Aorta (tissue), 5 donors: ENCODE data around the gene LHX3. TPM values are rescaled to one million over a fixed set of nuclear protein-coding genes. Genes with fewer than 3 reads are reported as not detected.

Experiments
- ATAC-seq: fragments of 200-7000 bp; cut with Tn5 transposase; one replicate; pipeline ENCODE4 v1.9.1; 2022; ENCODE audit warnings: moderate library complexity; ENCODE audit not compliant: low FRiP score
- DNase-seq, 2 donors: peaks; one replicate each; pipeline ENCODE4 v3.0.0-alpha.2; 2020
- H3K27ac ChIP-seq, 2 donors: one replicate each; pipeline ENCODE4 v1.5.1; 2013; ENCODE audit warnings: low read length in 2 of 2, mild to moderate bottlenecking in 2 of 2, moderate library complexity in 2 of 2, control low read depth in 1 of 2, inconsistent platforms in 1 of 2, low read depth in 1 of 2
- H3K27me3 ChIP-seq, 2 donors: one replicate each; pipeline ENCODE4 v1.6.1; 2013; ENCODE audit warnings: control low read depth in 1 of 2, low read length in 1 of 2, mild to moderate bottlenecking in 1 of 2, moderate library complexity in 1 of 2; ENCODE audit not compliant: insufficient read depth in 2 of 2, control insufficient read depth in 1 of 2
- H3K36me3 ChIP-seq, 2 donors: one replicate each; pipeline ENCODE4 v1.6.1; 2013; ENCODE audit warnings: control low read depth in 1 of 2, low read length in 1 of 2, mild to moderate bottlenecking in 1 of 2; ENCODE audit not compliant: insufficient read depth in 2 of 2, control insufficient read depth in 1 of 2
- H3K4me1 ChIP-seq, 2 donors: one replicate each; pipeline ENCODE4 v1.6.1; 2013; ENCODE audit warnings: low read length in 2 of 2, control low read depth in 1 of 2, mild to moderate bottlenecking in 1 of 2, moderate library complexity in 1 of 2; ENCODE audit not compliant: insufficient read depth in 2 of 2, control insufficient read depth in 1 of 2
- H3K4me3 ChIP-seq, 2 donors: one replicate each; pipeline ENCODE4 v1.5.1; 2013; ENCODE audit warnings: low read length in 2 of 2, control low read depth in 1 of 2, mild to moderate bottlenecking in 1 of 2
- H3K9me3 ChIP-seq: one replicate; pipeline ENCODE4 v1.6.1; 2013; ENCODE audit warnings: mild to moderate bottlenecking, low read length; ENCODE audit not compliant: control insufficient read depth
- WGBS, 2 donors: extraction: QIAGEN DNeasy Blood & Tissue Kit; methylation state at CpG; one replicate each; pipeline ENCODE4 v1.1.7; 2013; 5-methylcytosine and 5-hydroxymethylcytosine counted together
- intact Hi-C, 2 donors: fragments of 100-400 bp; cut with DNase I; formaldehyde crosslinking; loops; one replicate each; pipeline versions ENCODE4 v1.14.2 to v1.15.0; 2022
- polyA plus RNA-seq, 2 donors: library from polyadenylated mRNA; stranded (reverse); fragments of 200-250 nt; gene quantifications; one replicate each; pipeline ENCODE4 v1.2.3, GENCODE V29; 2013
- total RNA-seq, 2 donors: library from RNA; stranded (reverse); fragmentation: NEBNext Ultra II Directional; extraction: Animal tissue kit (Norgen Biotek cat#: 25700); gene quantifications; one replicate each; pipeline ENCODE4 v1.2.1, GENCODE V29; 2021
- donor health status: healthy with polysubstance abuse.
- donor health status: Bipolar disorder and iron deficiency.
- donor health status: DM: no; HTN: no; CAD: no.
- donor health status: DM: no; HTN: no; CAD: no.
- donor health status: DM: yes; HTN: yes; CAD: no.

The LHX3 gene
- total and polyA plus RNA-seq, 4 donors = not detected

DNA sequence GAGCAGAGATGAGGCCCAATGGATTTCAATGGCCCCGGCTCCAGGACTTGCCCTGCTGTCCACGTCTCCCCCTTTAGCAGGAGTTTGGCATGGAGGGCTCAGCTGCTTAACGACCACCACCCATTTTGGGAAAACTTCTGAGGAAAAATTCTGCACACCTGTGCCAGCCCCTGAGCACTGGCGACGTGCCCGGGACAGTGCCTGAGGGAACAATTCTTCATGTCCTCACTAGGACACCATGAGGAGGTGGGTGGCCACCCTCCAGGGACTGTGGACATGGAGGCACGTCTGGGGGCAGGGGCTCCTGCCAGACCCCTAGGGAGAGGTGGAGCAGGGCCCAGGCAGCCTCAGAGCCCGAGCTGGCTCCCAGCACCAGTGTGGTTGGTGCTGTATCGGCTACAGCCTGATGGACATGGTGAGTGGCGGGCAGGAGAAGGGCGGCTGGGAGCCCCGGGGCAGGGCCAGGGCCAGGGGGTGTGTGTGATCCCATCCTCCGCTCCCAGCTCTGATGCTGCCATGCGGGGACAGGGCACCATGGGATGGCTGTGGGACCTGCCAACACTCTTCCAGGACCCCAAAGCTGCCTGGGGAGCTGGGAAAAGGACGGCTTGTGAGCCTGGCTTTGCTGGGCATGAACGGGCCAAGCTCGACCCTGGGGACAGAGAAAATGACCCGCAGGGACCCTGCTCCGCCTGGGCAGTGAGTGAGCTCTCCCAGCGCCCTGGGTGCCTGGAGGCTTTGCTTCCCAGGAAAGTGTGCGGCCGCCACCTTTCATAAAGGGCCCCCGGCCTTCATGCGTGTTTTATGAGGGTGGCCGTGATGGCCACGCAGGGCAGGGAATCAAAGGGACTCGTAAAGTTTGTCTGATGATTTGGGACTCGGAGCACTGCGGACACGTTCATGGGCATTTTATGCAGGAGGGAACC is 44.3 kb upstream of the LHX3 start:
- no peaks in the 10 kb centered on the region for H3K27me3 ChIP-seq
- no peaks in the 10 kb centered on the region for H3K36me3 ChIP-seq
- no peaks in the 10 kb centered on the region for H3K9me3 ChIP-seq
- intact Hi-C loops = loop anchor here in 1 of 2 donors (10.0 kb wide), 2 partner anchors 284 to 344 kb away; partner anchors contain the start of genes CAMSAP1 and UBAC1
- H3K4me3 ChIP-seq = no peak overlapping the region
- no peaks in the 10 kb centered on the region for H3K4me1 ChIP-seq
- ATAC-seq (no peak), DNase-seq (no peak)
- 75 to 79% methylated on average over 27 to 30 of the region's 30 CpGs for WGBS, 2 donors
- no peak overlapping the region for H3K27ac ChIP-seq

DNA sequence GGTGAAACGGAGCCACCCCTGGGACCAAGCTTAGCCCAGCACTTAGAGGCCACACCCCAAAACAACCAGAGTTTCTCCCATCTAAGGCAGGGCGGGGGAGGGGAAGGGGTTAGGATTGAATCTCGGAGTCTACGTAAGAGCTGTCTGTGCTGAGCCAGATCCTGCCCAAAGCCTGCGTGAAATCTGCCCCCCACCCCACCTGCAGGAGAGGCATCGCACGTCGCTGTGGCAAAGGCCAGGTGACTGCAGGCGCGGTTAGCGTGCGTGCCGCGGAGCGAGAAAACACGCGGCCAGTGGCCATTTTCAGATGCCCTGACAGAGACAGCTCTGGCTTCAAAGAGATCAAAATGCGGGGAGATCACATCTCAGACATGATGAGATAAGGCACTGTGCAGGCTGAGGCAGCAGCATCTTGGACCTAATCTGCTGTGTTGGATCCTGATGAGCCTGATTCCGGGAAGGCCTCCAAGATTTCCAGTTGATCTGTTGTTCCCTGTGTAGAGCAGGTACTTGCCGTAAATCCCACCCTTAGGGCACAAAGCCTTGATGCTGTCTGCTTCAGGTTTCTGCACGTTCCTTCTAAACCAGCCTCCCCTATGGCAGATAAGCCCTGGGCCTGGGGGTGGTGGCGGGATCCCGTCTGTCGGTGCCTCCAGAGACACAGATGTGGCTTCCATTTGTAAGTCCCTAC is 43.2 kb upstream of the LHX3 start:
- Histone ChIP-seq H3K36me3 (no peaks in the 10 kb centered on the region), H3K4me3 (no peak overlapping the region), H3K27ac (no peak overlapping the region), H3K27me3 (no peaks in the 10 kb centered on the region), H3K9me3 (no peaks in the 10 kb centered on the region), H3K4me1 (no peaks in the 10 kb centered on the region)
- no peak for DNase-seq
- no peak for ATAC-seq
- intact Hi-C loops = loop anchor here in 1 of 2 donors (10.0 kb wide), 2 partner anchors 283 to 343 kb away; partner anchors contain the start of genes CAMSAP1 and UBAC1
- 89 to 91% methylated on average over 24 of the region's 24 CpGs for WGBS, 2 donors

- H3K4me3 ChIP-seq = no peak overlapping the region
- intact Hi-C loops = loop anchor here in 1 of 2 donors (10.0 kb wide), 2 partner anchors 283 to 343 kb away; partner anchors contain the start of genes CAMSAP1 and UBAC1
- H3K27me3 ChIP-seq = no peaks in the 10 kb centered on the region
- H3K27ac ChIP-seq = no peak overlapping the region
- H3K36me3 ChIP-seq = no peaks in the 10 kb centered on the region
- DNase-seq (no peak), ATAC-seq (no peak)
- H3K4me1 ChIP-seq = no peaks in the 10 kb centered on the region
- WGBS, 2 donors = 42 to 55% methylated on average over 9 of the region's 9 CpGs
- H3K9me3 ChIP-seq = no peaks in the 10 kb centered on the region
These were observed 42.6 kb upstream of the LHX3 start for GRCh38 chr9:136247551-136247916.

DNA sequence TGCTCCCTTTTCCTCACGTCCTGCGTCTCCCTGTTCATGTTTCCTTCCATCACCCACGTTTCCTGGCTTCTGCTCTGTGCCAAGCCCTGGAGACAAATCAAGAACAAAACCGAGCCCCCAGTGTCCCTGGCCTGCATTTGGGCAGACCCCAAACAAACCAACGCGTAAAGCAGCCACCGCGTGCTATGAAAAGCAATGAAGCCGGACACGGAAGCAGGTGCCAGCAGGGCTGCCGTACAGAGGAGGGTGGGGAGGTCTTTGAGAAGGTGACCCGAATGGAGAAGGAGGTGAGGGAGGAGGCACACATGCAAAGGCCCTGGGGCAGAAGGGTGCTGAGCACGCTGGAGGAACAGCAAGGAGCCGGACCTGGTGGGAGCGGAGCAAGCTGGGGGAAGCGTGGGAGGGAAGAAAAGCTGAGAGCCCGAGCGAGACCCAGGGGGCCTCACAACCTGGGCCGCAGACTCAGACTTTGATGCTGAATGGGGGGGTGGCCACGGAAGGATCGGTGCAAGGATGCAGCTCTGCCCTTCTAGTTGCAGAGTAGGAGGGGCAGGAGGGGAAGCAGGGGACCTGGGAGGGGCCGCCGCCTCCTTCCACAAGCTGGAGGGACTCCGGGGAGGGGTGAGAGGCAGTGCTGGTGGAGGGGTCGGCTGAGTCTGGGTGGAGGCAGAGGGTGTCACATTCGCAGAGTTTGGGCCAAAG is 42.1 kb upstream of the LHX3 start:
- no peaks in the 10 kb centered on the region for H3K36me3 ChIP-seq
- ATAC-seq (no peak), DNase-seq (no peak)
- H3K27ac ChIP-seq = no peak overlapping the region
- H3K9me3 ChIP-seq = no peaks in the 10 kb centered on the region
- 66 to 71% methylated on average over 22 to 26 of the region's 26 CpGs for WGBS, 2 donors
- H3K4me1 ChIP-seq = no peaks in the 10 kb centered on the region
- intact Hi-C loops = loop anchor here in 1 of 2 donors (1.0 to 10.0 kb wide), 3 partner anchors 20 to 342 kb away; partner anchors contain the start of genes CAMSAP1 and UBAC1
- no peaks in the 10 kb centered on the region for H3K27me3 ChIP-seq
- H3K4me3 ChIP-seq = no peak overlapping the region

DNA sequence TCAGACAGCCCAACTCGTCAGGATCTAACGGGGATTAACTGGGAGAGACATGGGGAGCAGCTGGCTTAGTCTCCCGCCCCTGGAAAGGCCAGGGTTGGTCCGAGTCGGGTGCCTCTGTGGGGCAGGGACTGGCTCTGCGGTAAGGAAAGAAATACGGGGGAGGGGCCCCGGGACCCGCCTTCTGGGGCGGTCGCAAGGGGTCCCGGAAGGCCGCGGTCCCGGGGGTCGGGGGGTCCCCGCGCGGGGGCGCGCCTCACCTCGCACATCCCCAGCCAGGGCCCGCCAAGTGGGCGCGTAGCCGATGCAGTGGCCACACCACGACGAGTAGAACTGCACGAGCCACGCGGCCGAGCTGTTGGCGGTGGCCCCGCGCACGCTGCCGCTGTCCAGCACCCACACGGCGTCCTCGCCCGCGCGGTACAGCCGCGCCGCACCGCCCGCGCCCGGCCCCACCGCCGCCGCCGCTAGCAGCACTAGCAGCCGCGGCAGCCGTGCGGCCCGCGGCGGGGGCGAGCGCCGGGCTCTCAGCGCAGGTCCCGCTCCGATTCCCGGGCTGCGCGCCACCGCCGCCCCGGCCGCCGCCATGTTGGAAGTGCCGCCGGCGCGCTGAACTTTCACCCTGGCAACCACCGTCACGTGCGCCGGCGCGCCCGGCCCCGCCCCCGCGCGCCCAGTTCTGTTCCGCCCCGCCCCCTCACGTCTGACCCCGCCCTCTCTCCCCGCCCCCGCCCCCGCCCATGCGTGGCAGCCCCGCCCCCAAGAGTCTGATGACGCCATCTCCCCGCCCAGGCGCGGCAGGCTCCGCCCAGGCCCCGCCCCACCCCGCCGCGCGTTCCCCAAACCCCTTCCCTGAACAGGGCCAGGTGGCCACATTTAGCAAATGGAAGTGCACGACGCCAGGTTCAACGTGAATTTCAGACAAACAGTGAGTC is 40.6 kb upstream of the LHX3 start, which contains the start of gene QSOX2:
TSS of gene QSOX2 (minus strand) at position 594 of the 932 bp plus-strand sequence. CDS start at position 585, 9 bp downstream.
- DNase-seq (peak; percentile 88 to 94), ATAC-seq (peak; percentile 89)
- Histone ChIP-seq H3K4me3 (peak within 1 kb of the TSS; percentile 74 to 75), H3K27me3 (no peaks in the 10 kb centered on the region), H3K4me1 (no peaks in the 10 kb centered on the region), H3K36me3 (no peaks in the 10 kb centered on the region), H3K9me3 (no peaks in the 10 kb centered on the region), H3K27ac (no peak within 1 kb of the TSS)
- intact Hi-C loops = loop anchor here in 1 of 2 donors (1.0 to 10.0 kb wide), 3 partner anchors 22 to 341 kb away; partner anchors contain the start of genes CAMSAP1 and UBAC1
- 0 to 1% methylated on average over 63 to 112 of the region's 112 CpGs for WGBS, 2 donors

- no peaks in the 10 kb centered on the region for H3K4me1 ChIP-seq
- no peaks in the 10 kb centered on the region for H3K9me3 ChIP-seq
- H3K27ac ChIP-seq = no peak overlapping the region
- no peak for DNase-seq
- ATAC-seq = no peak
- no peaks in the 10 kb centered on the region for H3K27me3 ChIP-seq
- 6 to 9% methylated on average over 6 of the region's 6 CpGs for WGBS, 2 donors
- peak overlapping the region in 1 of 2 donors; percentile 74 for H3K4me3 ChIP-seq
- intact Hi-C loops = loop anchor here in 1 of 2 donors (10.0 kb wide), 2 partner anchors 280 to 340 kb away; partner anchors contain the start of genes CAMSAP1 and UBAC1
- no peaks in the 10 kb centered on the region for H3K36me3 ChIP-seq
These were observed 40.0 kb upstream of the LHX3 start for GRCh38 chr9:136244969-136245218.

GRCh38 chr9:136244122-136244968 is 39.4 kb upstream of the LHX3 start:
- no peaks in the 10 kb centered on the region for H3K9me3 ChIP-seq
- no peak overlapping the region for H3K27ac ChIP-seq
- 44 to 48% methylated on average over 11 of the region's 11 CpGs for WGBS, 2 donors
- no peaks in the 10 kb centered on the region for H3K36me3 ChIP-seq
- H3K27me3 ChIP-seq = no peaks in the 10 kb centered on the region
- H3K4me3 ChIP-seq = no peak overlapping the region
- no peak for DNase-seq
- ATAC-seq = no peak
- intact Hi-C loops = loop anchor here in 1 of 2 donors (10.0 kb wide), 2 partner anchors 280 to 340 kb away; partner anchors contain the start of genes CAMSAP1 and UBAC1
- no peaks in the 10 kb centered on the region for H3K4me1 ChIP-seq
